ENCODE results near the gene XCL1.

GRCh38 chr1:168568346-168568745 is 8.1 kb upstream of the XCL1 start:
- TF ChIP-seq CTCF (IDR thresholded peaks at IDR 0.05), result no peak
- no peak for TF ChIP-seq POLR2AphosphoS5 (IDR thresholded peaks at IDR 0.05)

All from breast epithelium (tissue), 3 donors.